Upper lobe of left lung (tissue), 4 donors: ENCODE data around the gene CLDN1.

ENCODE experiments used
- CTCF ChIP-seq, 6 experiments: fragments of 450-650 bp in 4 of 6; fragments of 200-600 bp in 2 of 6; sonication (generic) in 2 of 6; IDR thresholded peaks; one replicate each; pipeline ENCODE4 v1.5.1; 2016 to 2019; ENCODE audit warnings: antibody characterized with exemption in 6 of 6
- EP300 ChIP-seq, 4 donors: sonication (generic); formaldehyde crosslinking; IDR thresholded peaks; one replicate each; pipeline ENCODE4 v1.5.1; 2017; ENCODE audit warnings: antibody characterized with exemption in 4 of 4, control low read depth in 2 of 4
- POLR2A ChIP-seq, 4 donors: fragments of 450-650 bp; IDR thresholded peaks; one replicate each; pipeline ENCODE4 v1.5.1; 2016 to 2017; ENCODE audit warnings: antibody characterized with exemption in 4 of 4, mild to moderate bottlenecking in 2 of 4
- POLR2AphosphoS5 ChIP-seq, 2 donors: sonication (generic); formaldehyde crosslinking; IDR thresholded peaks; one replicate each; pipeline ENCODE4 v1.5.1; 2017; ENCODE audit warnings: antibody characterized with exemption in 2 of 2

- no peak for TF ChIP-seq CTCF (IDR thresholded peaks at IDR 0.05)
- TF ChIP-seq POLR2AphosphoS5 (IDR thresholded peaks at IDR 0.05) = no peak
- TF ChIP-seq EP300 (IDR thresholded peaks at IDR 0.05) = no peak
- TF ChIP-seq POLR2A (IDR thresholded peaks at IDR 0.05) = no peak
Observed at GRCh38 chr3:190265796-190266195, 56.5 kb downstream of the CLDN1 start.
